ENCODE results near the gene DBNDD1.
"Not testable (repeated sequence)": the region's sequence is repeated elsewhere in the genome, so short reads cannot be mapped to it uniquely, and the experiment has no call there.

- TF ChIP-seq SPI1 (IDR thresholded peaks at IDR 0.05; ENCODE audit: low read depth, low read length); POLR2A (IDR thresholded peaks at IDR 0.05; ENCODE audit: low read depth, low read length); TAF1 (IDR thresholded peaks at IDR 0.05; ENCODE audit: low read depth, low read length); PAX5 (IDR thresholded peaks at IDR 0.05; ENCODE audit: insufficient read depth, low read length, severe bottlenecking): not testable (repeated sequence)
- TF ChIP-seq POU2F2 (IDR thresholded peaks at IDR 0.05; ENCODE audit: low read depth, low read length) (peak; percentile 50; the same call in 1 of the 2 replicates), POLR2AphosphoS5 (IDR thresholded peaks at IDR 0.05; ENCODE audit: low read depth, low read length) (peak; percentile 65; the same call in 1 of the 2 replicates)
These were observed 23.6 kb downstream of the DBNDD1 start for GRCh38 chr16:89995475-89996177.
